ENCODE results near the gene TP53BP2. TPM values are rescaled to one million over a fixed set of nuclear protein-coding genes. Genes with fewer than 3 reads are reported as not detected.

TP53BP2 gene
- total RNA-seq, 1 experiment from 2014 or later, result 38.2 TPM

DNA sequence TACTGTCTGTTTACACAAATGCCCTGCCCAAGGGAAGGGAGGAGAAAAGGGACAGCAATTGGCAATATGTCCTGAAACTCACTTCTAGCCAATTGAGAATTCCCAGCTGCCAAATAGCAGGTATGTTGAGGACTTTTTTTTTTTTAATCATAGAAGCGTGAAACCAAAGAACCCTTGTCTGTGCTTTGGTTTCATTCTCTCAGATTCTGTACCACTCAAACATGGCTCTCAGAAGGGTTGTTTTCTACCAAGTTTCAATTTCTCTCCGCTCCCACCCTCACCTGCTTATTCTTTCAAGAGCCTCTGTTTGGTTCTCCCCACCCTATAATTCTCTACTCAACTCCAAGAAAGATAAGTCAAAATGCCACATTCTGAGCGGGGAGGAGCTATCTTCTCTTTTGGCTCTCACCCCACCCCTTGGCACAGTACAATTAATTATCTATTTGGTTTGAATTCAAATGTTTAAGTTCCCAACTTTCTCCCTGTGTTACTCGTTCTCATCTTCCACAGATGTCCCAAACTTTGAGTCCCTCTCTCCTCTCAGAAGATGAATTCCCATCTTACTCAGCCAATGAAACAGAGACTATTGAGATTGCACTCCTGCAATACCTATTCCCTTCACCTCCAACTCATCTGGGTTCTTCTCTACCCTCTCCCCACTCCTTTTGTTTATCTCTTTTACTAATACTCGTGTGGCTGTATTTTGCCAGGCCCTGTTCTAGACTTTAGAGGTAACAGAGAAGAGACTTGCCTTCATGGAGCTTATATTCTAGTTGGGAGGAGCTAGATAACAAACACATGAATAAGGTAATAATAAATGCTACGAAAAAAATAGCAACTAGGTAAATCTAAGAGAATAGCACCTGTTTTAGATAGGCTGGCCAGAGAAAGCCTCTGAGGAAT lies 3.9 kb upstream of the TP53BP2 start (continued):
- no peak for TF ChIP-seq ZFX (IDR thresholded peaks at IDR 0.05)

DNA sequence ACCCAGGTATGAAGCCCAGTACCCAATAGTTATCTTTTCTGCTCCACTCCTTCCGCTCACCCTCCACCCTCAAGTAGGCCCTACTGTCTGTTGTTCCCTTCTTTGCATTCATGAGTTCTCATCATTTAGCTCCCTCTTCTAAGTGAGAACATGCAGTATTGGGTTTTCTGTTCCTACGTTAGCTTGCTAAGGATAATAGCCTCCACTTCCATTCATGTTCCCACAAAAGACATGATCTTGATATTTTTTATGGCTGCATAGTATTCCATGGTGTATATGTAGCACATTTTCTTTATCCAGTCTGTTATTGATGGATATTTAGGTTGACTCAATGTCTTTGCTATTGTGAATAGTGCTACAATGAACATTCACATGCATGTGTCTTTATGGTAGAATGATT lies 2.8 kb upstream of the TP53BP2 start:
- Histone ChIP-seq H2AFZ (ENCODE audit: low read depth, low read length, poor library complexity, severe bottlenecking) (no peak overlapping the region), H3K9me2 (ENCODE audit: insufficient read depth) (no peaks in the 10 kb centered on the region), H3K36me3 (ENCODE audit: control insufficient read depth in 1 of 2, insufficient read depth in 2 of 2, low read length in 2 of 2) (no peaks in the 10 kb centered on the region), H3K4me2 (ENCODE audit: low read length) (no peak overlapping the region), H3K9ac (ENCODE audit: low read length) (no peak overlapping the region), H3K4me1 (ENCODE audit: control insufficient read depth in 1 of 2, insufficient read depth in 2 of 2, low read length in 2 of 2) (peaks cover 3 to 23% of the 10 kb centered on the region in 2 experiments; a peak in 3 of 4 replicates), H3K27ac (ENCODE audit: low read depth, low read length) (no peak overlapping the region), H3K4me3 (replicated peaks in 1 of 2; ENCODE audit: low read depth in 1 of 2, low read length in 2 of 2) (no peak overlapping the region), H3K79me2 (ENCODE audit: insufficient read depth, low read length) (peaks cover 20% of the 10 kb centered on the region), H3K27me3 (ENCODE audit: insufficient read depth, low read length) (no peaks in the 10 kb centered on the region), H3K9me3 (ENCODE audit: control insufficient read depth in 1 of 2, insufficient read depth in 1 of 2, low read depth in 1 of 2, low read length in 2 of 2) (no peaks in the 10 kb centered on the region), H4K20me1 (ENCODE audit: insufficient read depth) (no peaks in the 10 kb centered on the region)
- no peak for DNase-seq (ENCODE audit: low read depth, low spot score)
- ChIA-PET CTCF (no interaction called here), POLR2A (interaction anchor here (0.6 kb wide), 1 partner anchor 19 kb away, joined by 3 read pairs; no protein-coding TSS in a partner anchor), RAD21 (ENCODE audit: low non-redundant PET in 1 of 2, low total read pairs in 2 of 2, uncharacterized antibody in 2 of 2, unreplicated experiment in 2 of 2) (no interaction called here)
- BruUV-seq (replicated peaks), result no TSS peak
- intact Hi-C loops (cut with micrococcal nuclease), result loop anchor here (5.0 kb wide), 1 partner anchor 146 kb away; no protein-coding TSS in a partner anchor
- ATAC-seq, result no peak
- no peak for TF ChIP-seq RAD21 (IDR thresholded peaks at IDR 0.05; ENCODE audit: low read depth)
- no peak for TF ChIP-seq FOSL1 (IDR thresholded peaks at IDR 0.05; ENCODE audit: low read depth)
- TF ChIP-seq, protein P1, sequence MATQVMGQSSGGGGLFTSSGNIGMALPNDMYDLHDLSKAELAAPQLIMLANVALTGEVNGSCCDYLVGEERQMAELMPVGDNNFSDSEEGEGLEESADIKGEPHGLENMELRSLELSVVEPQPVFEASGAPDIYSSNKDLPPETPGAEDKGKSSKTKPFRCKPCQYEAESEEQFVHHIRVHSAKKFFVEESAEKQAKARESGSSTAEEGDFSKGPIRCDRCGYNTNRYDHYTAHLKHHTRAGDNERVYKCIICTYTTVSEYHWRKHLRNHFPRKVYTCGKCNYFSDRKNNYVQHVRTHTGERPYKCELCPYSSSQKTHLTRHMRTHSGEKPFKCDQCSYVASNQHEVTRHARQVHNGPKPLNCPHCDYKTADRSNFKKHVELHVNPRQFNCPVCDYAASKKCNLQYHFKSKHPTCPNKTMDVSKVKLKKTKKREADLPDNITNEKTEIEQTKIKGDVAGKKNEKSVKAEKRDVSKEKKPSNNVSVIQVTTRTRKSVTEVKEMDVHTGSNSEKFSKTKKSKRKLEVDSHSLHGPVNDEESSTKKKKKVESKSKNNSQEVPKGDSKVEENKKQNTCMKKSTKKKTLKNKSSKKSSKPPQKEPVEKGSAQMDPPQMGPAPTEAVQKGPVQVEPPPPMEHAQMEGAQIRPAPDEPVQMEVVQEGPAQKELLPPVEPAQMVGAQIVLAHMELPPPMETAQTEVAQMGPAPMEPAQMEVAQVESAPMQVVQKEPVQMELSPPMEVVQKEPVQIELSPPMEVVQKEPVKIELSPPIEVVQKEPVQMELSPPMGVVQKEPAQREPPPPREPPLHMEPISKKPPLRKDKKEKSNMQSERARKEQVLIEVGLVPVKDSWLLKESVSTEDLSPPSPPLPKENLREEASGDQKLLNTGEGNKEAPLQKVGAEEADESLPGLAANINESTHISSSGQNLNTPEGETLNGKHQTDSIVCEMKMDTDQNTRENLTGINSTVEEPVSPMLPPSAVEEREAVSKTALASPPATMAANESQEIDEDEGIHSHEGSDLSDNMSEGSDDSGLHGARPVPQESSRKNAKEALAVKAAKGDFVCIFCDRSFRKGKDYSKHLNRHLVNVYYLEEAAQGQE (IDR thresholded peaks at IDR 0.05; ENCODE audit: low read depth), result no peak
- no peak for TF ChIP-seq TCF7L2 (IDR thresholded peaks at IDR 0.05; ENCODE audit: borderline replicate concordance, extremely low read depth, insufficient read depth, insufficient read length)
- no peak for TF ChIP-seq EGR1 (IDR thresholded peaks at IDR 0.05; ENCODE audit: low read depth)
- TF ChIP-seq, protein P2, sequence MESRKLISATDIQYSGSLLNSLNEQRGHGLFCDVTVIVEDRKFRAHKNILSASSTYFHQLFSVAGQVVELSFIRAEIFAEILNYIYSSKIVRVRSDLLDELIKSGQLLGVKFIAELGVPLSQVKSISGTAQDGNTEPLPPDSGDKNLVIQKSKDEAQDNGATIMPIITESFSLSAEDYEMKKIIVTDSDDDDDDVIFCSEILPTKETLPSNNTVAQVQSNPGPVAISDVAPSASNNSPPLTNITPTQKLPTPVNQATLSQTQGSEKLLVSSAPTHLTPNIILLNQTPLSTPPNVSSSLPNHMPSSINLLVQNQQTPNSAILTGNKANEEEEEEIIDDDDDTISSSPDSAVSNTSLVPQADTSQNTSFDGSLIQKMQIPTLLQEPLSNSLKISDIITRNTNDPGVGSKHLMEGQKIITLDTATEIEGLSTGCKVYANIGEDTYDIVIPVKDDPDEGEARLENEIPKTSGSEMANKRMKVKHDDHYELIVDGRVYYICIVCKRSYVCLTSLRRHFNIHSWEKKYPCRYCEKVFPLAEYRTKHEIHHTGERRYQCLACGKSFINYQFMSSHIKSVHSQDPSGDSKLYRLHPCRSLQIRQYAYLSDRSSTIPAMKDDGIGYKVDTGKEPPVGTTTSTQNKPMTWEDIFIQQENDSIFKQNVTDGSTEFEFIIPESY (IDR thresholded peaks at IDR 0.05; ENCODE audit: extremely low read depth, insufficient replicate concordance, low read length), result no peak
- TF ChIP-seq POLR2A (IDR thresholded peaks at IDR 0.05; ENCODE audit: borderline replicate concordance, extremely low read depth, insufficient read depth, insufficient read length), result no peak
- TF ChIP-seq CBX3 (IDR thresholded peaks at IDR 0.05; ENCODE audit: low read depth), result no peak
- no peak for TF ChIP-seq YY1 (IDR thresholded peaks at IDR 0.05; ENCODE audit: extremely low read depth, insufficient replicate concordance, low read depth, low read length)
- TF ChIP-seq, protein P3, sequence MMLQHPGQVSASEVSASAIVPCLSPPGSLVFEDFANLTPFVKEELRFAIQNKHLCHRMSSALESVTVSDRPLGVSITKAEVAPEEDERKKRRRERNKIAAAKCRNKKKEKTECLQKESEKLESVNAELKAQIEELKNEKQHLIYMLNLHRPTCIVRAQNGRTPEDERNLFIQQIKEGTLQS (IDR thresholded peaks at IDR 0.05), result no peak
- TF ChIP-seq ELF1 (IDR thresholded peaks at IDR 0.05; ENCODE audit: borderline replicate concordance, low read depth), result no peak
- TF ChIP-seq, protein P4, sequence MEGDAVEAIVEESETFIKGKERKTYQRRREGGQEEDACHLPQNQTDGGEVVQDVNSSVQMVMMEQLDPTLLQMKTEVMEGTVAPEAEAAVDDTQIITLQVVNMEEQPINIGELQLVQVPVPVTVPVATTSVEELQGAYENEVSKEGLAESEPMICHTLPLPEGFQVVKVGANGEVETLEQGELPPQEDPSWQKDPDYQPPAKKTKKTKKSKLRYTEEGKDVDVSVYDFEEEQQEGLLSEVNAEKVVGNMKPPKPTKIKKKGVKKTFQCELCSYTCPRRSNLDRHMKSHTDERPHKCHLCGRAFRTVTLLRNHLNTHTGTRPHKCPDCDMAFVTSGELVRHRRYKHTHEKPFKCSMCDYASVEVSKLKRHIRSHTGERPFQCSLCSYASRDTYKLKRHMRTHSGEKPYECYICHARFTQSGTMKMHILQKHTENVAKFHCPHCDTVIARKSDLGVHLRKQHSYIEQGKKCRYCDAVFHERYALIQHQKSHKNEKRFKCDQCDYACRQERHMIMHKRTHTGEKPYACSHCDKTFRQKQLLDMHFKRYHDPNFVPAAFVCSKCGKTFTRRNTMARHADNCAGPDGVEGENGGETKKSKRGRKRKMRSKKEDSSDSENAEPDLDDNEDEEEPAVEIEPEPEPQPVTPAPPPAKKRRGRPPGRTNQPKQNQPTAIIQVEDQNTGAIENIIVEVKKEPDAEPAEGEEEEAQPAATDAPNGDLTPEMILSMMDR (IDR thresholded peaks at IDR 0.05 in 2 of 3, conservative IDR thresholded peaks at IDR 0.05 in 1 of 3; ENCODE audit: borderline replicate concordance in 1 of 3, insufficient read depth in 1 of 3, low read depth in 2 of 3, low read length in 2 of 3), result no peak
- TF ChIP-seq EZH2phosphoT487 (IDR thresholded peaks at IDR 0.05; ENCODE audit: borderline replicate concordance), result no peak
- TF ChIP-seq EZH2 (IDR thresholded peaks at IDR 0.05), result no peak
- no peak for TF ChIP-seq SP1 (IDR thresholded peaks at IDR 0.05; ENCODE audit: low read depth)

All from HCT116 (cell line).